Lower lobe of right lung (tissue), 2 donors: ENCODE measurements around the gene MCEE. TPM values are rescaled to one million over a fixed set of nuclear protein-coding genes. Genes with fewer than 3 reads are reported as not detected.

Source experiments
- ATAC-seq, 2 donors: fragments of 200-7000 bp; cut with Tn5 transposase; one replicate each; pipeline ENCODE4 v1.9.1; 2020 to 2022; ENCODE audit warnings: mild to moderate bottlenecking in 2 of 2, moderate library complexity in 2 of 2
- DNase-seq: peaks from one replicate; pipeline ENCODE4 v3.0.0-alpha.2; 2020
- H3K27ac ChIP-seq: fragments of 200-600 bp; one replicate; pipeline ENCODE4 v1.8.0; 2022
- H3K27me3 ChIP-seq: fragments of 200-600 bp; one replicate; pipeline ENCODE4 v1.8.0; 2022; ENCODE audit warnings: low read depth
- H3K36me3 ChIP-seq: fragments of 200-600 bp; one replicate; pipeline ENCODE4 v1.8.0; 2022; ENCODE audit warnings: mild to moderate bottlenecking
- H3K4me1 ChIP-seq: fragments of 200-600 bp; one replicate; pipeline ENCODE4 v1.8.0; 2022
- H3K4me3 ChIP-seq: fragments of 200-600 bp; one replicate; pipeline ENCODE4 v1.8.0; 2022; ENCODE audit warnings: mild to moderate bottlenecking
- H3K9me3 ChIP-seq: fragments of 200-600 bp; one replicate; pipeline ENCODE4 v1.8.0; 2022
- intact Hi-C: fragments of 100-400 bp; cut with DNase I; formaldehyde crosslinking; loops from one replicate; pipeline ENCODE4 v1.11.0; 2022
- total RNA-seq: library from RNA; stranded (reverse); fragmentation: NEBNext Ultra II Directional; extraction: Animal tissue kit (Norgen Biotek cat#: 25700); gene quantifications from one replicate; pipeline ENCODE4 v1.2.1, GENCODE V29; 2021
- TF ChIP-seq, protein P1 (sequence below): fragments of 200-600 bp; IDR thresholded peaks from one replicate; pipeline ENCODE4 v1.8.0; 2022; ENCODE audit warnings: antibody characterized with exemption, mild to moderate bottlenecking
- donor health status: DM: no; HTN: yes; CAD: no; lungs with severe emphysema.

MCEE gene
- total RNA-seq, 1 donor from 2014 or later, result 22.2 TPM

- Histone ChIP-seq H3K27me3 (no peaks in the 10 kb centered on the region), H3K4me3 (no peak overlapping the region), H3K36me3 (peaks cover 17% of the 10 kb centered on the region), H3K4me1 (peaks cover 4% of the 10 kb centered on the region), H3K9me3 (no peaks in the 10 kb centered on the region), H3K27ac (no peak overlapping the region)
- DNase-seq (no peak), ATAC-seq (no peak)
- intact Hi-C loops, result no loop called here
- TF ChIP-seq, protein P1, sequence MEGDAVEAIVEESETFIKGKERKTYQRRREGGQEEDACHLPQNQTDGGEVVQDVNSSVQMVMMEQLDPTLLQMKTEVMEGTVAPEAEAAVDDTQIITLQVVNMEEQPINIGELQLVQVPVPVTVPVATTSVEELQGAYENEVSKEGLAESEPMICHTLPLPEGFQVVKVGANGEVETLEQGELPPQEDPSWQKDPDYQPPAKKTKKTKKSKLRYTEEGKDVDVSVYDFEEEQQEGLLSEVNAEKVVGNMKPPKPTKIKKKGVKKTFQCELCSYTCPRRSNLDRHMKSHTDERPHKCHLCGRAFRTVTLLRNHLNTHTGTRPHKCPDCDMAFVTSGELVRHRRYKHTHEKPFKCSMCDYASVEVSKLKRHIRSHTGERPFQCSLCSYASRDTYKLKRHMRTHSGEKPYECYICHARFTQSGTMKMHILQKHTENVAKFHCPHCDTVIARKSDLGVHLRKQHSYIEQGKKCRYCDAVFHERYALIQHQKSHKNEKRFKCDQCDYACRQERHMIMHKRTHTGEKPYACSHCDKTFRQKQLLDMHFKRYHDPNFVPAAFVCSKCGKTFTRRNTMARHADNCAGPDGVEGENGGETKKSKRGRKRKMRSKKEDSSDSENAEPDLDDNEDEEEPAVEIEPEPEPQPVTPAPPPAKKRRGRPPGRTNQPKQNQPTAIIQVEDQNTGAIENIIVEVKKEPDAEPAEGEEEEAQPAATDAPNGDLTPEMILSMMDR, result no peak
Observed at GRCh38 chr2:71082402-71083252, 47.4 kb downstream of the MCEE start.

DNA sequence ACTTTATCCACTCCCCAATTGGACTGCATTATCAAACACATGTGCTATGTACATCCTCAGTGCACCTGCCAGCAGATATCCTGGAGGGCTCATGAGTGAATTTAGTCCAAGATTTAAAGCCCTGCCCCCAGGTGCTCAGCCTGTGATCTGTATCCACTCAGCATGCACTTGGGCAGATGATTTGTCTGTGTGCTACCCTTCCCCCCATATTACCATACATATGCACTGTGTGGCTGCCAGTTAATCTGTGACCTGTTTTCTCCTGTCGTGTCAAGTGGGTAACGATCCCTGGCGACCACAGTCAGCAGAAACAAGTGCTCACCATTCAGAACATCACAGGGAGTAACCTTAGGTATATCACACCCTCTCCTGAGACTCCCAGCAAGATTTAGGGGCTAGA is 51.4 kb downstream of the MCEE start:
- Histone ChIP-seq H3K9me3 (no peaks in the 10 kb centered on the region), H3K27me3 (no peaks in the 10 kb centered on the region), H3K4me1 (no peaks in the 10 kb centered on the region), H3K36me3 (peaks cover 57% of the 10 kb centered on the region), H3K27ac (no peak overlapping the region), H3K4me3 (no peak overlapping the region)
- ATAC-seq (no peak), DNase-seq (no peak)
- TF ChIP-seq, protein P1, result no peak
- intact Hi-C loops, result no loop called here

DNA sequence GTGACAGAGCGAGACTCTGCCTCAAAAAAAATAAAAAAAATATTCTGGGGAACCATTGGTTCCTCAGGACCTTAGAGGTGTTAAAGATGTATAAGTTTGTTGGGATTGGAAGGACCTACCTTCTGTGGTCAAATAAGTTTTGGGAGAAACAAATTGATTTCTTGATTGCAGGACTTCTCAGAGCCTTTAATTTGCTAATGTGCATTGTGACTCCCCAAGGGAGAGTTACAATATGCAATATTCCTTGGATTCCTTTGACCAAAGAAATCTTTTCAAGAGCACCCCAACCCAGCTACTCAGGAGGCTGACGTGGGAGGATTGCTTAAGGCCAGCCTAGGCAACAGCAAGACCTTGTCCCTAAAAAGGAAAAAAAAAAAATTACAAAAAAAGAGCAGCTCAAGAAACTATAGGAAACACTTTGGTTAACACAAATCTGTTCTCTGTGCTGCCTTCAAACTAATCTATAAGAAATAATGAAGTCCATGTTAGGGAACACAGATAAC is 55.1 kb downstream of the MCEE start:
- Histone ChIP-seq H3K27ac (no peak overlapping the region), H3K27me3 (no peaks in the 10 kb centered on the region), H3K9me3 (no peaks in the 10 kb centered on the region), H3K4me1 (peaks cover 30% of the 10 kb centered on the region), H3K36me3 (peaks cover 74% of the 10 kb centered on the region), H3K4me3 (no peak overlapping the region)
- no peak for DNase-seq
- ATAC-seq, result no peak
- intact Hi-C loops, result no loop called here
- TF ChIP-seq, protein P1, result no peak

DNA sequence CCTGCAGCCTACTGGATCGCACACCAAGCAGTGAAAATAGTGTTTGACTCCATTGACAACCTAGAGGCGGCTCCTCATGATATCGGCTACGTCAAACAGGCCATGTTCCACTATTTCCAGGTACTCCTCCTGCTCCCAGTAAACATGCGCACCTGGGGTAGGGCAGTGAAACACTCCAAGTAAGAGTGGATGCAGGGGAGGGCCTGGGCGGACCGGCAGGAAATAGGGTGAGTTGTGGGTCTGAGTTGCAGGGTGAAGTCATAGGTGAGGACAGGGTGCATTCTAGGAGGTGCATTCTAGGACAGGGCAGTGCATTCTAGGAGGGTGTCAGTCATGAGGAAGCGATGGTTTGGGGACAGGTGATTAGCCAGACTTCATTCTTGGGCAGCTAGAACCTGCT is 56.6 kb downstream of the MCEE start:
- Histone ChIP-seq H3K9me3 (no peaks in the 10 kb centered on the region), H3K27ac (no peak overlapping the region), H3K4me1 (peaks cover 42% of the 10 kb centered on the region), H3K36me3 (peaks cover 66% of the 10 kb centered on the region), H3K27me3 (no peaks in the 10 kb centered on the region), H3K4me3 (no peak overlapping the region)
- intact Hi-C loops, result no loop called here
- ATAC-seq, result no peak
- TF ChIP-seq, protein P1, result no peak
- no peak for DNase-seq

DNA sequence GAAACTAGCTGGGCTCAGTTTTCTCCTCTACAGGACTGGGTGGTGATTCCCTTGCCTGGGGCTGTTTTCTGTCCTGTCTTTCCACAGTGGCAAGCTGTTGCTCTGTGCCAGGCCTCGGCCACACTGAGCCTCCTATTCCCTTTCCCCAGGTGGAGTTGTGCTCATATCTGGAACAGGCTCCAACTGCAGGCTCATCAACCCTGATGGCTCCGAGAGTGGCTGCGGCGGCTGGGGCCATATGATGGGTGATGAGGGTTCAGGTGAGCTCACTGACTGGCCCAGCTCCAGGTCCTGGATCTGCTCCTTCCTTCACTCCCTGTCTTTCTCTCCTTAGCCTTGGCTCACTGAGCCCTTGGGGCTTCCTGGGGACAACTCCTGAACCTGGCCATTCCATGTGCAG is 57.5 kb downstream of the MCEE start:
- peak overlapping the region; percentile 16 for H3K4me3 ChIP-seq
- no peak for DNase-seq

More for the DNA sequence above, 57.5 kb downstream of the MCEE start:
- Histone ChIP-seq H3K9me3 (no peaks in the 10 kb centered on the region), H3K4me1 (peaks cover 44% of the 10 kb centered on the region), H3K27me3 (no peaks in the 10 kb centered on the region), H3K27ac (peak overlapping the region; percentile 62), H3K36me3 (peaks cover 56% of the 10 kb centered on the region)
- intact Hi-C loops, result no loop called here
- ATAC-seq, result no peak
- TF ChIP-seq, protein P1, result no peak
